AG04449 (cell line): ENCODE measurements around the gene NLRP10.

Experiments used
- CTCF ChIA-PET: fragments of 350-600 bp; formaldehyde crosslinking; extraction: SDS; loops from one replicate; lab custom pipeline; 2021; ENCODE audit warnings: antibody characterized with exemption; lab: Yijun Ruan, JAX
- POLR2A ChIA-PET: fragments of 400-600, 350-600 bp; formaldehyde crosslinking; extraction: SDS; loops from one replicate; lab custom pipeline; 2020; ENCODE audit warnings: antibody characterized with exemption, inconsistent platforms; lab: Yijun Ruan, JAX
- DNase-seq: peaks from one replicate; pipeline ENCODE4 v3.0.0-alpha.2; 2010; ENCODE audit warnings: low read depth, low spot score
- H3K4me3 ChIP-seq: 2 replicates; pipeline ENCODE4 v1.5.1; 2011; ENCODE audit warnings: low read depth, mild to moderate bottlenecking, control low read depth, low read length
- CTCF ChIP-seq: IDR thresholded peaks from one replicate; pipeline ENCODE4 v1.5.1; 2011; ENCODE audit warnings: mild to moderate bottlenecking, moderate library complexity, low read length, control low read depth, inconsistent platforms; ENCODE audit not compliant: insufficient read depth; ENCODE audit errors: missing control alignments

The NLRP10 gene

GRCh38 chr11:7982582-7983119, 17.4 kb upstream of the NLRP10 start:
- POLR2A ChIA-PET, result no interaction called here
- no peak overlapping the region for H3K4me3 ChIP-seq
- TF ChIP-seq CTCF, result no peak
- DNase-seq, result no peak
- CTCF ChIA-PET, result interaction anchor here (1.0 to 11.9 kb wide), 6 partner anchors 14 to 117 kb away, joined by 3 to 337 read pairs (median 4); no protein-coding TSS in a partner anchor

DNA sequence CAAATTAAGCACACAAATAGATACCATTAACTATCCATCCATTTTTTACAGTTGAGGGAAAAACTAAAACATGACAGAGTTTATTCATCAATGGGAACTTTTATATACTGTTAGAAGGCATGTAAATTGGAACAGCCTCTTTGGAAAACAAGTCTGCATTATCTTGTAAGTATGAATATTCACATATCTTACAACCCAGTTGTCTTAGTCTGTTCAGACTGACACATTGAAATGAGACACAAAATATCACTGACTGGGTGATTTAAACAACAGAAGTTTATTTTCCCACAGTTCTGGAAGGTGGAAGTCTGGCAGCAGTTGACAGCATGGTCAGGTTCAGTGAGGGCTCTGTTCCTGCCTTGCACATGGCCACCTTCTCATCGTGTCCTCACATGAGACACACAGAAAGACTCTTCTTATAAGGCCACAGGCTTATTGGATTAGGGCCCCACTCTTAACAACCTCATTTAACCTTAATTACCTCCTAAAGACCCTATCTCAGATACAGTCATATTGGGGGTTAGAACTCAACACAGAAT, 16.4 kb upstream of the NLRP10 start:
- CTCF ChIA-PET, result interaction anchor here (1.3 to 11.9 kb wide), 3 partner anchors 58 to 88 kb away, joined by 3 to 337 read pairs (median 298); no protein-coding TSS in a partner anchor
- POLR2A ChIA-PET, result no interaction called here
- no peak overlapping the region for H3K4me3 ChIP-seq
- TF ChIP-seq CTCF, result no peak
- DNase-seq, result no peak

- no peak overlapping the region for H3K4me3 ChIP-seq
- POLR2A ChIA-PET, result interaction anchor here (1.0 to 2.1 kb wide), 5 partner anchors 9 to 400 kb away, joined by 3 to 17 read pairs (median 8); partner anchors contain the start of genes EIF3F and NLRP10
- CTCF ChIA-PET, result interaction anchor here (1.3 to 11.9 kb wide), 8 partner anchors 9 to 879 kb away, joined by 3 to 298 read pairs (median 14); partner anchors contain the start of genes EIF3F and NLRP10
- no peak for TF ChIP-seq CTCF
- peak; percentile 87 for DNase-seq
These were observed 12.1 kb upstream of the NLRP10 start for GRCh38 chr11:7977232-7977917.

DNA sequence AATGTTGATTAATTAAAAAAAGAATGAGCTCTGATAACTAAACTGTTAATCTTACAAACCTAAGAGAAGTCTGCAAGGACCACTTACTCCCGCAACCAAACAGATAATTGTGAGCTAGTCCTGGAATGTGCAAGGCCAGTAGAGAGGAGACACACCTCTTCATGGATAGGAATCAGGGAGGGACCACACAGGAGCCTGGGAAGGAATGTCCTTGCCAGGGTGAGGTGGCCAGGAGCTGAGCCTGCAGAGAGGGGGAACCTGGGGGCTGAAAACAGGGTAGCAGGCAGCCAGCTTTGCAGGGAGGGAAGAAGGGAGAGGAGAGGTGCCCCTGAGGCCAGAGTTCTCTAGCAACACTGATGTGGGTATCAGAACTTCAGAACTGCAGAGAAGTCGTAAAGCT, 9.4 kb upstream of the NLRP10 start:
- CTCF ChIA-PET, result interaction anchor here (1.1 to 4.7 kb wide), 5 partner anchors 10 to 82 kb away, joined by 3 to 28 read pairs (median 18); partner anchors contain the start of genes EIF3F and NLRP10
- H3K4me3 ChIP-seq, result no peak overlapping the region
- no peak for DNase-seq
- no peak for TF ChIP-seq CTCF
- POLR2A ChIA-PET, result interaction anchor here (1.3 kb wide), 1 partner anchor 9 kb away, joined by 9 read pairs; the partner anchor contains the start of gene NLRP10

DNA sequence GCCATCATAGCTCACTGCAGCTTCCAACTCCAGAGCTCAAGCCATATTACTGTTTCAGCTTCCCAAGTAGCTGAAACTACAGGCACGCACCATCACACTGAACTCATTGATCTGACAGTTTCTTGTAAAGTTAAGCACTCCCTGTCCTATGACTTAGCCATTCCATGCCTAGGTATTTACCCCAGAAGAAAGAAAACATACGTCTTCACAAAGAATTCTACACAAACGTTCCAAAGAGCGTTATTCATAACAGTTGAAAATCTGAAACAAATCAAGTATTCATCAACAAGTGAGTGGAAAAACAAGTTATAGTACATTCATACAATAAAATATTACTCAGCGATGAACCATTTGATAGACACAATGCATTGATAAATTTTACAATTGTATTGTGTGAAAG, 7.8 kb upstream of the NLRP10 start:
- POLR2A ChIA-PET, result no interaction called here
- DNase-seq, result no peak
- no peak for TF ChIP-seq CTCF
- no peak overlapping the region for H3K4me3 ChIP-seq
- CTCF ChIA-PET, result interaction anchor here (0.9 to 3.6 kb wide), 2 partner anchors 13 to 68 kb away, joined by 3 to 28 read pairs; partner anchors contain the start of gene EIF3F

GRCh38 chr11:7971846-7972245, 6.6 kb upstream of the NLRP10 start:
- no peak for TF ChIP-seq CTCF
- H3K4me3 ChIP-seq, result no peak overlapping the region
- no peak for DNase-seq
- CTCF ChIA-PET, result no interaction called here
- POLR2A ChIA-PET, result no interaction called here
